ENCODE results near the gene EXOSC2.

Gene EXOSC2

GRCh38 chr9:130660326-130660682, 33.3 kb upstream of the EXOSC2 start:
- no peak for DNase-seq (ENCODE audit: low read depth)
- no peak for TF ChIP-seq CTCF (IDR thresholded peaks at IDR 0.05; ENCODE audit: insufficient read depth, low read depth, low read length, missing control alignments)
- H3K4me3 ChIP-seq (ENCODE audit: low read length) = no peak overlapping the region

GRCh38 chr9:130660683-130661450, 32.7 kb upstream of the EXOSC2 start:
- H3K4me3 ChIP-seq (ENCODE audit: low read length) = peak overlapping the region; percentile 2
- TF ChIP-seq CTCF (IDR thresholded peaks at IDR 0.05; ENCODE audit: insufficient read depth, low read depth, low read length, missing control alignments) = no peak
- no peak for DNase-seq (ENCODE audit: low read depth)

- no peak for DNase-seq (ENCODE audit: low read depth)
- H3K4me3 ChIP-seq (ENCODE audit: low read length) = no peak overlapping the region
- TF ChIP-seq CTCF (IDR thresholded peaks at IDR 0.05; ENCODE audit: insufficient read depth, low read depth, low read length, missing control alignments) = no peak
Measured at GRCh38 chr9:130661451-130662098, 32.0 kb upstream of the EXOSC2 start.

- DNase-seq (ENCODE audit: low read depth) = no peak
- H3K4me3 ChIP-seq (ENCODE audit: low read length) = no peak overlapping the region
- TF ChIP-seq CTCF (IDR thresholded peaks at IDR 0.05; ENCODE audit: insufficient read depth, low read depth, low read length, missing control alignments) = no peak
Measured at GRCh38 chr9:130662099-130662969, 31.2 kb upstream of the EXOSC2 start.

GRCh38 chr9:130662970-130663257, 30.7 kb upstream of the EXOSC2 start:
- no peak for DNase-seq (ENCODE audit: low read depth)
- TF ChIP-seq CTCF (IDR thresholded peaks at IDR 0.05; ENCODE audit: insufficient read depth, low read depth, low read length, missing control alignments) = no peak
- H3K4me3 ChIP-seq (ENCODE audit: low read length) = no peak overlapping the region

- TF ChIP-seq CTCF (IDR thresholded peaks at IDR 0.05; ENCODE audit: insufficient read depth, low read depth, low read length, missing control alignments) = no peak
- DNase-seq (ENCODE audit: low read depth) = no peak
- no peak overlapping the region for H3K4me3 ChIP-seq (ENCODE audit: low read length)
Measured at GRCh38 chr9:130663258-130663976, 30.2 kb upstream of the EXOSC2 start.
